HL-60/S4 treated with phorbol 12-myristate 13-acetate at 8.2 ng/mL for 4 days and 3 days (cell line): ENCODE measurements around the gene KCNQ1.

Experiments used
- in situ Hi-C: fragments of 300-500 bp; cut with MboI; formaldehyde crosslinking; loops from 2 replicates; pipeline ENCODE4 v1.15.0; 2022; ENCODE audit warnings: low sequenced_read_pairs

Gene KCNQ1, protein sequence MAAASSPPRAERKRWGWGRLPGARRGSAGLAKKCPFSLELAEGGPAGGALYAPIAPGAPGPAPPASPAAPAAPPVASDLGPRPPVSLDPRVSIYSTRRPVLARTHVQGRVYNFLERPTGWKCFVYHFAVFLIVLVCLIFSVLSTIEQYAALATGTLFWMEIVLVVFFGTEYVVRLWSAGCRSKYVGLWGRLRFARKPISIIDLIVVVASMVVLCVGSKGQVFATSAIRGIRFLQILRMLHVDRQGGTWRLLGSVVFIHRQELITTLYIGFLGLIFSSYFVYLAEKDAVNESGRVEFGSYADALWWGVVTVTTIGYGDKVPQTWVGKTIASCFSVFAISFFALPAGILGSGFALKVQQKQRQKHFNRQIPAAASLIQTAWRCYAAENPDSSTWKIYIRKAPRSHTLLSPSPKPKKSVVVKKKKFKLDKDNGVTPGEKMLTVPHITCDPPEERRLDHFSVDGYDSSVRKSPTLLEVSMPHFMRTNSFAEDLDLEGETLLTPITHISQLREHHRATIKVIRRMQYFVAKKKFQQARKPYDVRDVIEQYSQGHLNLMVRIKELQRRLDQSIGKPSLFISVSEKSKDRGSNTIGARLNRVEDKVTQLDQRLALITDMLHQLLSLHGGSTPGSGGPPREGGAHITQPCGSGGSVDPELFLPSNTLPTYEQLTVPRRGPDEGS

GRCh38 chr11:2444821-2445745, at the start of gene KCNQ1:
Gene KCNQ1 (plus strand): TSS chr11:2445008. CDS start chr11:2445099, 91 bp downstream.
- in situ Hi-C loops = no loop called here

DNA sequence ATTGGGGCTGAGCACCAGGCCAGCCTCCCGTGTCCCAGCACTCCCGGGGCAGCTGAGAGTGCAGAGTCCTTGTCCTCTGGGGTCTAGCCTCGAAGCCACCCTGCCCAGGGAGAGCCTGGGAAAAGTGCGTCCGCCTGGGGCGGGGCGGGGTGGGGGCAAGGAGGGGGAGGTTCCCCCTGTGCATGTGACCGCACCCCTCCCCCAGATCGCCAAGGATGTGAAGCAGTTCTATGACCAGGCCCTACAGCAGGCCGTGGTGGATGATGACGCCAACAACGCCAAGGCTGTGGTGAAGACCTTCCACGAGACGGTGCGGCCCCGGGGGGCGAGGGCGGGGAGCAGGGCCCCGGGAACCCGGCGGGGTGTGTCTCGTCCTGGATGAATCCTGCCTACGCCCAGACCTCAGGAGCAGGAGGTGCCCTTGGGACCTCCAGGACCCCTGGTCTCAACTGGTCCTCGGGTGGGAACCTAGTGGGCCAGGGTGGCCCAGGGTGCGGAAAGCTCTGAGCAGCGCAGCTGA, 49.5 kb upstream of the KCNQ1 start:
- in situ Hi-C loops = no loop called here

DNA sequence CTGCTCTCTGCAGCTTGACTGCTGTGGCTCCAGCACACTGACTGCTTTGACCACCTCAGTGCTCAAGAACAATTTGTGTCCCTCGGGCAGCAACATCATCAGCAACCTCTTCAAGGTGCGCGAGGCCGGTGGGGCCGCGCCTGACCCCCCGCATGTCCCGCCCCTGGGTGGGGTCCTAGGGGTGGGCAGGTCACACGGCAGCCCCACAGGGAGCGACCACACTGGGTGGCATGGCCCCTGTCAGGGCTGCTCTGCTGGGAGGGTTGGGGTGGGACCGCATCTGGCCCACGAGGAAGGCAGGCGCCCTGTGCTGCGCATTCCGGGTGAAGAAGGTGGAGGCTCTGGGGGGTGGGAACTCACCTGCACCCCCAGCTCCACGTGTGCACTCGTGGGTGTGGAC, 49.0 kb upstream of the KCNQ1 start:
- in situ Hi-C loops = no loop called here

GRCh38 chr11:2396471-2396870, 48.3 kb upstream of the KCNQ1 start:
- in situ Hi-C loops = no loop called here

DNA sequence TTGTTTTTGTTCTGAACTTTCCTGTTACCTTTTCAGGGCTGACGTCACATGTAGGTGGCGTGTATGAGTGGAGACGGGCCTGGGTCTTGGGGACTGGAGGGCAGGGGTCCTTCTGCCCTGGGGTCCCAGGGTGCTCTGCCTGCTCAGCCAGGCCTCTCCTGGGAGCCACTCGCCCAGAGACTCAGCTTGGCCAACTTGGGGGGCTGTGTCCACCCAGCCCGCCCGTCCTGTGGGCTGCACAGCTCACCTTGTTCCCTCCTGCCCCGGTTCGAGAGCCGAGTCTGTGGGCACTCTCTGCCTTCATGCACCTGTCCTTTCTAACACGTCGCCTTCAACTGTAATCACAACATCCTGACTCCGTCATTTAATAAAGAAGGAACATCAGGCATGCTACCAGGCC, 47.8 kb upstream of the KCNQ1 start:
- in situ Hi-C loops = no loop called here

- in situ Hi-C loops = no loop called here
These were observed 46.0 kb upstream of the KCNQ1 start for GRCh38 chr11:2398664-2399355.

GRCh38 chr11:2399488-2400068, 45.2 kb upstream of the KCNQ1 start:
- in situ Hi-C loops = loop anchor here (25.0 kb wide), 1 partner anchor 212 kb away; no protein-coding TSS in a partner anchor

DNA sequence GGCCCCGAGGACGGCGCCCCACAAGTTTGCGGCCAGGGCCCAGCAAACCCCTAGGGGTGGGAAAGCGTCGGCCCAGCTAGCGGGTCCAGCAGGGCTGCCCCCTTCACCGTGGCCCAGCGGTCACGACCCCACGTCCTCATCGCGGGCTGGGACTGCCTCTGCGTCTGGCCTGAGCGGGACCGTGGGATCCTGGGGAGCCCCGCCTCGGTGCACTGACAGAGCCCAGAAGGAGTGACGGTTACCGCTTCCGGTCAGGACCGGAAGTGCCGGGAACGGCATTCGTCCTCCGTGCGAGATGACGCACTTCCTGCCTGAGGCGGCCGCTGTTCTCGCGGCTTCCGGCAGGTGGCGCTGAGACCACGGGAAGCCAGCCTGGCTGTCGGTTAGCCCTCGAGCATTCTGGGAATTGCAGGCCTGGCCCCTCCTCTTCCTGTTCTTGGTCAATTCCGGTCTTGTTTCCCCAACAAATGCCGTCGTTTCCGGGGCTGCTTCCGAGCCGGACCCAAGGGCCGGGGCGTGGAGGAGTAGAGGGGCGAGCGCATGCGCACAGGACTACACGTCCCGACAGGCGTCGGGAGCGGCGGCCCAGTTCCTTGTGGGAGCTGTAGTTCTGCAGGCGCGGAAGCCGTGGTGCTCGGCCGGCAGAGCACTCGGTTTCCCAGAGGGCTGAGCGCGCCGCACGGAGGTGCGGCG, 44.6 kb upstream of the KCNQ1 start, which contains the start of gene TSSC4:
Gene TSSC4 (plus strand): TSS at position 682 of the 693 bp plus-strand sequence. CDS start 1,884 bp downstream, outside the sequence.
- in situ Hi-C loops = loop anchor here (25.0 kb wide), 1 partner anchor 213 kb away; no protein-coding TSS in a partner anchor

DNA sequence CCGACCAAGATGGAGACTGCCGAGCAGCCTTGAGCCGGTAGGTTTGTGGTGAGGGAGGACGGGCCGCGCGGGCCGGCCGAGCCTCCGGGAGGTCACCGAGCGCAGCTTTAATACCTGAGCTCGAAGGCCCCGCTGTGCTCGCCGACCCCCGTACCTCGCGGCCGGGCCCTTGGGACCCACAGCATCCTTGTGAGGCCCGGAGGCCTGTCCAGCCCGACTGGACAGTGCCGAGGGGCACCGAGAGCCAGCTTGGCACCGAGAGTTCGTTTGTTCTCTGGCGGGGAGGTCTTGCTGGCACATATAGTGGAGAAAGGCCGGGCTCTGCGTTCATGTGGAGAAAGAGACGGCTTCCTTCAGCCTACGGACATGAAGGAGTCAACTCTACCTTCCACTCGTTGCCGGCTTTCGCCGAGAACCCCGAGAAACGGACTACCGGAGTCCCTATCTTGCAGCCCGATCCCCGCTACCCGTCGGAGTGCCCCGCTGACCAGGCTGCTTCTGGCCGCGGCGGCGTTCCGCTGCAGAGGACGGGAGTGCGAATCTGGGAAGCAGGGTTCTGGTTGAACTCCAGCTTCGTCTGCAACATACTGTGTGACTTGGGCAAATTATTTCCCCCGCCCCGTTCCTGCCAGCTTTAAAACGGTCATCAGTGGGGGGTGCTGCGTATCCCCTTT, 43.9 kb upstream of the KCNQ1 start:
- in situ Hi-C loops = loop anchor here (25.0 kb wide), 1 partner anchor 214 kb away; no protein-coding TSS in a partner anchor

DNA sequence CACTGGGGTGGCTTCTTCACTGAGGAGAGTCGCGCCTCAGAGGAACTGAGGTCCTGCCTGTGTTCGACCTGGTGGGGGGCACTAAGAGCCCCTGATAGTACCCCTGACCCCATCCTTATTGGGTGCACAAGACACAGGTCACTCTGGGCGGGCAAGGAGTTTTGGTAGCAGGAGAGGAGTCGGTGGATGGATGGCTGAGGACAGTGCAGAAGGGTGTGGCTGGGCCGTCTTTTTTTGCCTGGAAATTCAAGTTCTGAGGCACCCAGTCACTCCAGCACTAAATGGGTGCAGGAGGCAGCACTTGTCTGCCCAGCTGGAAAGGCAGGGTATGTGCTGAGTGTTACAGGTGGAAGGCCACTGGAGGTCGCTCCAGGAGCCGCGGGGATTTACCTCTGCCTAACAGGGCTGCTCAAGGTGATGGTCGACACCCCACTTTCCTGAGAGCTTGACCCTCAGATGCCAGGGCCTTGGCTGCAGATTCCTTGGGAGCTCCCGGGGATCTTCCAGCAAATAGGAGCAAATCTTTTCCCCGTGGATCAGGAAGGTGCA, 43.3 kb upstream of the KCNQ1 start:
- in situ Hi-C loops = loop anchor here (25.0 kb wide), 1 partner anchor 214 kb away; no protein-coding TSS in a partner anchor

DNA sequence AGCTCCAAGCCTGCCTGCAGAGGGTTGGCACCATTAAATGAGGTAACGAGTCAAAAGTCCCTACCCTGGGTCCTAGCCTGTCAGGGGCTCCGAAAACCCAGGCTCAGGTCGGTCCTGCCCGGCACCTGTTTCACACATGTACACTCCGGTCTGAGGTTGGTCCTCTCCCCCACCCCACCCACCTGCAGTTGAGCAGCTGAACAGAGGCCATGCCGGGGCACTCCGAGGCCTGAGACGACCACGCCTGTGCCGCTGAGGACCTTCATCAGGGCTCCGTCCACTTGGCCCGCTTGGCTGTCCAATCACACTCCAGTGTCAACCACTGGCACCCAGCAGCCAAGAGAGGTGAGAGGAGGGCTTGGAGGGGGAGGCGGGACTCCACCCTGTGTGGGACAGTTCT, 42.7 kb upstream of the KCNQ1 start:
- in situ Hi-C loops = loop anchor here (25.0 kb wide), 1 partner anchor 215 kb away; no protein-coding TSS in a partner anchor

DNA sequence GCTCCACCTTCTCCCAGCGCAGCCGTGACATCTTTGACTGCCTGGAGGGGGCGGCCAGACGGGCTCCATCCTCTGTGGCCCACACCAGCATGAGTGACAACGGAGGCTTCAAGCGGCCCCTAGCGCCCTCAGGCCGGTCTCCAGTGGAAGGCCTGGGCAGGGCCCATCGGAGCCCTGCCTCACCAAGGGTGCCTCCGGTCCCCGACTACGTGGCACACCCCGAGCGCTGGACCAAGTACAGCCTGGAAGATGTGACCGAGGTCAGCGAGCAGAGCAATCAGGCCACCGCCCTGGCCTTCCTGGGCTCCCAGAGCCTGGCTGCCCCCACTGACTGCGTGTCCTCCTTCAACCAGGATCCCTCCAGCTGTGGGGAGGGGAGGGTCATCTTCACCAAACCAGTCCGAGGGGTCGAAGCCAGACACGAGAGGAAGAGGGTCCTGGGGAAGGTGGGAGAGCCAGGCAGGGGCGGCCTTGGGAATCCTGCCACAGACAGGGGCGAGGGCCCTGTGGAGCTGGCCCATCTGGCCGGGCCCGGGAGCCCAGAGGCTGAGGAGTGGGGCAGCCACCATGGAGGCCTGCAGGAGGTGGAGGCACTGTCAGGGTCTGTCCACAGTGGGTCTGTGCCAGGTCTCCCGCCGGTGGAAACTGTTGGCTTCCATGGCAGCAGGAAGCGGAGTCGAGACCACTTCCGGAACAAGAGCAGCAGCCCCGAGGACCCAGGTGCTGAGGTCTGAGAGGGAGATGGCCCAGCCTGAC, 41.7 kb upstream of the KCNQ1 start:
- in situ Hi-C loops = loop anchor here (25.0 kb wide), 1 partner anchor 216 kb away; no protein-coding TSS in a partner anchor

DNA sequence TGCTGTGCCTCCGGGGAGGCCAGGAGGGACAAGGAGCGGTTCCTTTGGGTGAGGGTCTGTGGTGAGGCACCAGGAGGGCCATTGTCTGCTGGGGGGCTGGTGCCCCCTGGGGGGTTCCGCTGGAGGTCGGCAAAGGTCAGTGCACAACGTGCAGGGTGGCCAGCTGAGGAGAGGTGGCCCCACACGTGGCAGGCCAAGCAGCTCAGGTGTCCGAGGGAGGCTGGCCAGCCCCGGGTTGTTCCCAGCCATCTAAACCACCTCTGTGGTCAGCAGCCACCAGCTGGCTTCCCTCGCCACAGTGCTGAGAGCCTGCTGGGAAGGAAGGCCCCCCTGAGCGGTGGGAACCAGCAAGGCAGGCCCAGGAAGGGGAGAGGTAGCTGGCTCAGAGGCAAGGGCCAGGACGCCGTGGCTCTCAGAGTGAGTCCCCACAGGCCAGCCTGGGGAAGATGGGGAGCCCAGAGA, 40.0 kb upstream of the KCNQ1 start:
- in situ Hi-C loops = loop anchor here (25.0 kb wide), 1 partner anchor 217 kb away; no protein-coding TSS in a partner anchor

- in situ Hi-C loops = loop anchor here (25.0 kb wide), 1 partner anchor 219 kb away; no protein-coding TSS in a partner anchor
These were observed 38.4 kb upstream of the KCNQ1 start for GRCh38 chr11:2406451-2406850.

DNA sequence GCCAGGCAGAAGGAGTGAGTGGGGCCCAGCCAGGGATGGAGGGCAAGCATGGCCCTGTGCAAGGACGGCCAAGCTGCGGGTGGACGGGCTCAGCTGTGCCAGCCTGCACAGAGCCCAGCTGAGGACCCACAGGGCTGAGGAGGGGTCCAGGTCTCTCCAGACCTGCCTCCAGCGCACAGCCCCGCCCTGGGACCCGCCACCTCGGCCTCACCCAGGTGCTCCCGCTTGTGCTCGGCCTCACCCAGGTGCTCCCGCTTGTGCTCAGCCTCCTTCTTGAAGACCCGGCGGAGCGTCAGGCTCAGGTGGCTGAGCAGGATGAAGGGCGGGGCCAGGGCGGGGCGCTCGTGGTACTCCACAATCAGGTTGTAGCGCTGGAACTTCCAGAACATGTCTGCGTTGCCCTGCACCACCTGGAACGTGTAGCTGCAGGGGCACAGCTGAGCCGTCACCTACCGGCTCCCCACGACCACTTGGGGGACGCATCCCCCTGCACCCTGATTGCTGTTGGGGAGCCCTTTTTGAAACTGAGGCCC, 37.9 kb upstream of the KCNQ1 start:
- in situ Hi-C loops = loop anchor here (25.0 kb wide), 1 partner anchor 220 kb away; no protein-coding TSS in a partner anchor

DNA sequence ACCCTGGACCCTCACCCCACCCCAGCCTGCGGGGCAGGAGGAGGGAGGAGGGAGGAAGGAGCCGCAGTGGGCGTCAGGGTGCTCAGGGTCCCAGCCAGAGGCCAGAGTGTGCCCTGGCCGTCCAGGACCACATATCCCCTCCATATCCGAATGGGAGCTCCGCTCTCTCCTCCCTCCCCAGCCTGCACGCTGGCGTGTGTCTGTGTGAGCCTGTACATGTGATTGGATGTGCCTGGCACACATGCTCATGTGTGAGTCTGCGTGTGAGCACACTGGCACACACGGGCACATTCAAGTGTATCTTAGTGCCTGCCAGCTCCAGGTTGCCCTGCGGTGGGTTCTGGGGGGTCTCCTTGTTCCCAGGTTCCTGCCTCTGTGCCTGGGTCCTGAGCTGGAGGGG, 36.1 kb upstream of the KCNQ1 start:
- in situ Hi-C loops = loop anchor here (25.0 kb wide), 1 partner anchor 221 kb away; no protein-coding TSS in a partner anchor
